ENCODE results near the gene ERCC2.

Gene ERCC2

GRCh38 chr19:45406226-45407090, 36.1 kb upstream of the ERCC2 start, which contains the start of gene POLR1G:
POLR1G (plus strand) TSS chr19:45406644; CDS start chr19:45406697, 53 bp downstream.
- DNase-seq = peak; percentile 66 to 85 (median 78)
- peaks cover 0 to 32% (median 21%) of the 10 kb centered on the region in 5 experiments for H3K27me3 ChIP-seq (replicated peaks in 2 of 5; ENCODE audit: control insufficient read depth in 4 of 5, insufficient read depth in 5 of 5, low read length in 4 of 5)
- 0% methylated on average over 43 of the region's 51 CpGs for whole genome bisulfite sequencing (ENCODE audit: insufficient coverage)
- H3K27ac ChIP-seq (ENCODE audit: insufficient read depth in 1 of 2, low read depth in 1 of 2, low read length in 2 of 2, poor library complexity in 1 of 2, severe bottlenecking in 2 of 2) = peak within 1 kb of the TSS; percentile 96 to 99
- H3K36me3 ChIP-seq (ENCODE audit: control insufficient read depth in 4 of 4, insufficient read depth in 4 of 4, low read length in 3 of 4) = peaks cover 0 to 10% (median 3%) of the 10 kb centered on the region in 4 experiments
- peaks cover 5 to 38% (median 38%) of the 10 kb centered on the region in 4 experiments for H3K4me1 ChIP-seq (ENCODE audit: control extremely low read depth in 1 of 4, control insufficient read depth in 4 of 4, insufficient read depth in 4 of 4, low read length in 3 of 4)
- H3K4me3 ChIP-seq (ENCODE audit: control insufficient read depth in 1 of 7, extremely low read depth in 1 of 7, insufficient read depth in 4 of 7, low read depth in 2 of 7, low read length in 6 of 7) = peak within 1 kb of the TSS; percentile 70 to 92 (median 83)
- H3K9me3 ChIP-seq (ENCODE audit: control extremely low read depth in 1 of 5, control insufficient read depth in 4 of 5, insufficient read depth in 2 of 5, low read depth in 1 of 5, low read length in 4 of 5) = no peaks in the 10 kb centered on the region
- POLR2A ChIA-PET = no interaction called here
- CTCF ChIA-PET = interaction anchor here (0.9 to 1.0 kb wide), 2 partner anchors 10 to 22 kb away, joined by 3 to 4 read pairs; no protein-coding TSS in a partner anchor

- POLR2A ChIA-PET = no interaction called here
- under 1% methylated on average over 37 of the region's 48 CpGs for WGBS (ENCODE audit: insufficient coverage)
- peaks cover 5 to 38% (median 38%) of the 10 kb centered on the region in 4 experiments for H3K4me1 ChIP-seq (ENCODE audit: control extremely low read depth in 1 of 4, control insufficient read depth in 4 of 4, insufficient read depth in 4 of 4, low read length in 3 of 4)
- peaks cover 0 to 10% (median 1%) of the 10 kb centered on the region in 4 experiments for H3K36me3 ChIP-seq (ENCODE audit: control insufficient read depth in 4 of 4, insufficient read depth in 4 of 4, low read length in 3 of 4)
- CTCF ChIA-PET = interaction anchor here (3.0 to 6.7 kb wide), 4 partner anchors 11 to 80 kb away, joined by 11 to 65 read pairs (median 25); no protein-coding TSS in a partner anchor
- DNase-seq = peak; percentile 73 to 85 (median 78)
- H3K4me3 ChIP-seq (ENCODE audit: control insufficient read depth in 1 of 7, extremely low read depth in 1 of 7, insufficient read depth in 4 of 7, low read depth in 2 of 7, low read length in 6 of 7) = peak overlapping the region; percentile 70 to 92 (median 83)
- peak overlapping the region; percentile 96 to 99 for H3K27ac ChIP-seq (ENCODE audit: insufficient read depth in 1 of 2, low read depth in 1 of 2, low read length in 2 of 2, poor library complexity in 1 of 2, severe bottlenecking in 2 of 2)
- H3K27me3 ChIP-seq (replicated peaks in 2 of 5; ENCODE audit: control insufficient read depth in 4 of 5, insufficient read depth in 5 of 5, low read length in 4 of 5) = peaks cover 0 to 32% (median 21%) of the 10 kb centered on the region in 5 experiments
- H3K9me3 ChIP-seq (ENCODE audit: control extremely low read depth in 1 of 5, control insufficient read depth in 4 of 5, insufficient read depth in 2 of 5, low read depth in 1 of 5, low read length in 4 of 5) = no peaks in the 10 kb centered on the region
These were observed 35.3 kb upstream of the ERCC2 start for GRCh38 chr19:45405435-45406225.

GRCh38 chr19:45404557-45405434, 34.4 kb upstream of the ERCC2 start, which contains the start of gene PPP1R13L:
PPP1R13L (minus strand) TSS chr19:45405069; CDS start chr19:45398318, 6,751 bp downstream.
- Histone ChIP-seq H3K4me3 (ENCODE audit: control insufficient read depth in 1 of 7, extremely low read depth in 1 of 7, insufficient read depth in 4 of 7, low read depth in 2 of 7, low read length in 6 of 7) (peak within 1 kb of the TSS; percentile 70 to 92 (median 83)), H3K4me1 (ENCODE audit: control extremely low read depth in 1 of 4, control insufficient read depth in 4 of 4, insufficient read depth in 4 of 4, low read length in 3 of 4) (peaks cover 5 to 38% (median 38%) of the 10 kb centered on the region in 4 experiments), H3K9me3 (ENCODE audit: control extremely low read depth in 1 of 5, control insufficient read depth in 4 of 5, insufficient read depth in 2 of 5, low read depth in 1 of 5, low read length in 4 of 5) (no peaks in the 10 kb centered on the region), H3K36me3 (ENCODE audit: control insufficient read depth in 4 of 4, insufficient read depth in 4 of 4, low read length in 3 of 4) (peaks cover 0 to 10% (median 1%) of the 10 kb centered on the region in 4 experiments), H3K27me3 (replicated peaks in 2 of 5; ENCODE audit: control insufficient read depth in 4 of 5, insufficient read depth in 5 of 5, low read length in 4 of 5) (peaks cover 0 to 39% (median 21%) of the 10 kb centered on the region in 5 experiments), H3K27ac (ENCODE audit: insufficient read depth in 1 of 2, low read depth in 1 of 2, low read length in 2 of 2, poor library complexity in 1 of 2, severe bottlenecking in 2 of 2) (peak within 1 kb of the TSS in 1 of 2 experiments; percentile 99)
- ChIA-PET POLR2A (interaction anchor here (1.6 kb wide), 1 partner anchor 74 kb away, joined by 4 read pairs; no protein-coding TSS in a partner anchor), CTCF (interaction anchor here (0.7 to 6.7 kb wide), 6 partner anchors 8 to 81 kb away, joined by 3 to 65 read pairs (median 14); no protein-coding TSS in a partner anchor)
- DNase-seq = peak; percentile 25 to 41 (median 27)
- WGBS (ENCODE audit: insufficient coverage) = 2% methylated on average over 41 of the region's 46 CpGs

GRCh38 chr19:45403781-45404556, 33.6 kb upstream of the ERCC2 start:
- WGBS (ENCODE audit: insufficient coverage) = 17% methylated on average over 12 of the region's 25 CpGs
- Histone ChIP-seq H3K27me3 (replicated peaks in 2 of 5; ENCODE audit: control insufficient read depth in 4 of 5, insufficient read depth in 5 of 5, low read length in 4 of 5) (peaks cover 0 to 44% (median 21%) of the 10 kb centered on the region in 5 experiments), H3K27ac (ENCODE audit: insufficient read depth in 1 of 2, low read depth in 1 of 2, low read length in 2 of 2, poor library complexity in 1 of 2, severe bottlenecking in 2 of 2) (peak overlapping the region in 1 of 2 experiments; percentile 43), H3K4me3 (ENCODE audit: control insufficient read depth in 1 of 7, extremely low read depth in 1 of 7, insufficient read depth in 4 of 7, low read depth in 2 of 7, low read length in 6 of 7) (peak overlapping the region in 4 of 7 experiments; percentile 82 to 92 (median 84)), H3K4me1 (ENCODE audit: control extremely low read depth in 1 of 4, control insufficient read depth in 4 of 4, insufficient read depth in 4 of 4, low read length in 3 of 4) (peaks cover 5 to 38% (median 36%) of the 10 kb centered on the region in 4 experiments), H3K9me3 (ENCODE audit: control extremely low read depth in 1 of 5, control insufficient read depth in 4 of 5, insufficient read depth in 2 of 5, low read depth in 1 of 5, low read length in 4 of 5) (no peaks in the 10 kb centered on the region), H3K36me3 (ENCODE audit: control insufficient read depth in 4 of 4, insufficient read depth in 4 of 4, low read length in 3 of 4) (peaks cover 0 to 5% (median 1%) of the 10 kb centered on the region in 4 experiments)
- POLR2A ChIA-PET = interaction anchor here (1.6 kb wide), 1 partner anchor 75 kb away, joined by 4 read pairs; no protein-coding TSS in a partner anchor
- CTCF ChIA-PET = interaction anchor here (0.6 to 6.7 kb wide), 9 partner anchors 9 to 81 kb away, joined by 3 to 65 read pairs (median 11); no protein-coding TSS in a partner anchor
- DNase-seq = peak; percentile 51 to 70 (median 69)

GRCh38 chr19:45403272-45403671, 32.9 kb upstream of the ERCC2 start:
- POLR2A ChIA-PET = interaction anchor here (1.6 kb wide), 1 partner anchor 75 kb away, joined by 4 read pairs; no protein-coding TSS in a partner anchor
- CTCF ChIA-PET = interaction anchor here (0.6 to 6.7 kb wide), 11 partner anchors 9 to 82 kb away, joined by 3 to 65 read pairs (median 6); partner anchors contain the start of gene ERCC1
- Histone ChIP-seq H3K4me3 (ENCODE audit: control insufficient read depth in 1 of 7, extremely low read depth in 1 of 7, insufficient read depth in 4 of 7, low read depth in 2 of 7, low read length in 6 of 7) (no peak overlapping the region), H3K9me3 (ENCODE audit: control extremely low read depth in 1 of 5, control insufficient read depth in 4 of 5, insufficient read depth in 2 of 5, low read depth in 1 of 5, low read length in 4 of 5) (no peaks in the 10 kb centered on the region), H3K36me3 (ENCODE audit: control insufficient read depth in 4 of 4, insufficient read depth in 4 of 4, low read length in 3 of 4) (no peaks in the 10 kb centered on the region), H3K27ac (ENCODE audit: insufficient read depth in 1 of 2, low read depth in 1 of 2, low read length in 2 of 2, poor library complexity in 1 of 2, severe bottlenecking in 2 of 2) (no peak overlapping the region), H3K27me3 (replicated peaks in 2 of 5; ENCODE audit: control insufficient read depth in 4 of 5, insufficient read depth in 5 of 5, low read length in 4 of 5) (peaks cover 0 to 51% (median 25%) of the 10 kb centered on the region in 5 experiments), H3K4me1 (ENCODE audit: control extremely low read depth in 1 of 4, control insufficient read depth in 4 of 4, insufficient read depth in 4 of 4, low read length in 3 of 4) (peaks cover 5 to 44% (median 41%) of the 10 kb centered on the region in 4 experiments)
- no peak for DNase-seq
- 95% methylated on average over 4 of the region's 4 CpGs for WGBS (ENCODE audit: insufficient coverage)

All from common myeloid progenitor, CD34-positive (primary cell).